GM18505 (cell line): ENCODE data around the gene ZNF678.
A peak's percentile ranks its signal among the peaks of the same experiment; 100 is the strongest.

Experiments used
- ATAC-seq: cut with Tn5 transposase; IDR thresholded peaks from one replicate; pipeline ENCODE4 v1.9.1; 2021; ENCODE audit not compliant: unreplicated experiment
- POLR2A ChIP-seq: IDR thresholded peaks from 4 replicates; pipeline ENCODE4 v1.6.1; 2011; ENCODE audit warnings: borderline replicate concordance; ENCODE audit not compliant: insufficient read depth, insufficient read length; ENCODE audit errors: extremely low read depth

Gene ZNF678

GRCh38 chr1:227563324-227564201 lies at the start of gene ZNF678:
TSS of gene ZNF678 (plus strand) at chr1:227563556. CDS start at chr1:227650992, 87,436 bp downstream.
- ATAC-seq, result peak; percentile 94
- peak; percentile 75 for TF ChIP-seq POLR2A

GRCh38 chr1:227518876-227519275 lies 44.5 kb upstream of the ZNF678 start:
- no peak for ATAC-seq
- TF ChIP-seq POLR2A, result no peak

- ATAC-seq, result no peak
- TF ChIP-seq POLR2A, result no peak
These were observed 41.6 kb upstream of the ZNF678 start for GRCh38 chr1:227521782-227522181.

- no peak for TF ChIP-seq POLR2A
- no peak for ATAC-seq
These were observed 36.8 kb upstream of the ZNF678 start for GRCh38 chr1:227526524-227526923.

GRCh38 chr1:227532019-227532619 lies 31.2 kb upstream of the ZNF678 start:
- TF ChIP-seq POLR2A, result no peak
- no peak for ATAC-seq

GRCh38 chr1:227540170-227541098 lies 22.9 kb upstream of the ZNF678 start:
- no peak for ATAC-seq
- no peak for TF ChIP-seq POLR2A

GRCh38 chr1:227541129-227541528 lies 22.2 kb upstream of the ZNF678 start:
- TF ChIP-seq POLR2A, result no peak

GRCh38 chr1:227541796-227542152 lies 21.6 kb upstream of the ZNF678 start:
- TF ChIP-seq POLR2A, result no peak
- ATAC-seq, result no peak

More at GRCh38 chr1:227541129-227541528, 22.2 kb upstream of the ZNF678 start:
- no peak for ATAC-seq

- peak; percentile 35 for TF ChIP-seq POLR2A
- peak; percentile 98 for ATAC-seq
These were observed 20.9 kb upstream of the ZNF678 start for GRCh38 chr1:227542153-227543120.

- ATAC-seq, result no peak
- no peak for TF ChIP-seq POLR2A
These were observed 19.9 kb upstream of the ZNF678 start for GRCh38 chr1:227543283-227544066.
